Measurements from ENCODE around the gene EVI5.

Gene EVI5

DNA sequence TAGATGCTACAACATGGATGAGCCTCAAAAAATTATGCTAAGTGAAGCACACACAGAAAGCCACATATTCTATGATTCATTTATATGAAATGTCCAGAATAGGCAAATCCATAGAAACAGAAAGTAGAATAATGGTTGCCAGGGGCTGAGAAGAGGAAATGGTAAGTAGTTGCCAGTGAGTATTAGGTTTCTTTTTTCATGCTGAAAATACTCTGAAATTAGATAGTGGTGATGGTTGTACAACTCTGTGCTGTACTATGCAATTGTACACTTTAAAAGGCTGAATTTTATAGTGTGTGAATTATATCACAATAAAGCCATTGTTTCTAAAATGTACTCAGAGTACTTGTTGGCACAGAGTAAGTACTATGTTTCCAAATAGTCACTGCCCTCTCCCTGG, 282.7 kb downstream of the EVI5 start:
- Histone ChIP-seq H3K9ac (ENCODE audit: low read depth, low read length) (no peak overlapping the region), H3K4me1 (ENCODE audit: insufficient read depth, low read length) (no peaks in the 10 kb centered on the region)

DNA sequence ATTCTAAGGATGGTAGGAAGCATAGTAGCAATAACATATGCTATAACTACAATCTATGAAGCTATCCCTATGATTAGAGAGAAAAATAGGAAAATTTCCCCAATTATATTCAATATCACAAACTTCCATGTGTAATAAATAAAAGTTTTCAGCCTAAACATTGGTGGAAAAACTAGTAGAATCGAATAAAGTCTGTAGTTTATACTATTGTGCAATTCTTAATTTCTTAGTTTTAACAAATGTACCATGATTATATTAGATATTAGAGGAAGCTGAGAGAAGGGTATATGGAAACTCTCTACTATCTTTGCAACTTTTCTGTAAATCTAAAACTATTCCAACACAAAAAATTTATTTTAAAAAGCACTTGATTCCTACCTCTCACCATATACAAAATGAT, 284.4 kb downstream of the EVI5 start:
- Histone ChIP-seq H3K36me3 (ENCODE audit: insufficient read depth, low read length) (no peaks in the 10 kb centered on the region), H3K9me3 (ENCODE audit: control insufficient read depth, insufficient read depth, low read length) (no peaks in the 10 kb centered on the region)

More for the DNA sequence above, 282.7 kb downstream of the EVI5 start:
- H3K36me3 ChIP-seq (ENCODE audit: insufficient read depth, low read length), result no peaks in the 10 kb centered on the region
- H3K9me3 ChIP-seq (ENCODE audit: control insufficient read depth, insufficient read depth, low read length), result no peaks in the 10 kb centered on the region

DNA sequence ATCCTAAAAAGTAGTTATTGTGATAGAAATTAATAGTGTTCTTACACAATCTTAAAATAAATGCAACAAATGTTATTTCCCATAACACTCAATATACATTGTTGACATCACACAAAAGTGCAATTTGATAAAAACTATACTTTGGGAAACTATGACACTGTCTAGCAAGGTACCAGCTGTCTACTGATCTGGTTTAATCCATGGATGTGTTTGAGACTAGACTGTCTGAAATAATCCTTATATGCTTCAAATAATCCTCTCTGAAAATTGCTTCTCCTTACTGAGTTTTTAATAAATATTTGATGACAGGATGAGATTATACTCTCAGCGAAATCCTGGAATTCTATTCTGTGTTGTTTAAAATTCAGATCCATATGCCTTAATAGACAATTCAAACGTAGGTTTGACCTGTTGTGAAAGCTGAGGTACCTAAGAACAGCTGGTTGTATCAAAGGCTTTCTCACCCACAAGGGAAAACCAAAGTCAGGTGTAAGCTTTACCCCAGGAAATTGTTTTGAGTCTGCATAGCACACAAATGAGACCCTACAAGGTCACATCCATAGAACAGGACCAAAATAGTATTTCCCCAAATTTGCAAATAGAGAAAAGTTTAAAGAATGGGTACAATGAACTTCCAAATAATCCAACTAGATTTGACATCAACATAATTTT, 289.4 kb downstream of the EVI5 start:
- no peaks in the 10 kb centered on the region for H3K9me3 ChIP-seq (ENCODE audit: control insufficient read depth, insufficient read depth, low read length)

More for the DNA sequence above, 284.4 kb downstream of the EVI5 start:
- Histone ChIP-seq H3K4me1 (ENCODE audit: insufficient read depth, low read length) (no peaks in the 10 kb centered on the region), H3K9ac (ENCODE audit: low read depth, low read length) (no peak overlapping the region)

DNA sequence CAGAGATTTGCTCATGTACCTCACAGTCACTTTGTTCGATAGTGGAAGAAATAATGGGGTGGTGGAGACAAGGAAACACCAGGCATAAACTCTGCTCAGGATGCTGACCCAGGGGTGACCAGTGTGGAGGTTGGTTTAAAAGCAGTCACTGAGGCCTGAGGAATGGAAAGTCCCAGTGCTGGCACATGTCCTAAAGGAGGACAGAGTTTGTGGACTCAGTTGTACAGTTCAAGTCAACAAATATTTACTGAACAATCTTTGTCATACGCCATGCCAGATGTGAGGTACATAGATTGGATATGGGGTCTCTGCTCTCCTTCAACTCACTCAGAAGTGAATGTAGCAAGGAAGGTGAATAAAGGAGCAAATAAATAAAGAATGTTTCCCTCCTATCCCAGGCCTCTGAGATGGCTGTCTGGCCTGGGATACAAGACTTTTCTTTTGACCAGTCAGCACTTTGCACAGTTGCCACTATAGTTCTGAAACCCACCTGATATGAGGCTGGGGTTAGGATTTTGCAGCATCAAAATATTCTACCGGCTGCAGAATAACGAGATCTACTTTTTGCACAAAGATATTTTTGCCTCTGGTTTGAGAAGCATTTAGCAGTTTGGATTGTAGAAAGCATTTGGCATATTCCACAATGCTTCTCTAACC, 290.3 kb downstream of the EVI5 start:
- no peaks in the 10 kb centered on the region for H3K36me3 ChIP-seq (ENCODE audit: insufficient read depth, low read length)

More for the DNA sequence above, 289.4 kb downstream of the EVI5 start:
- Histone ChIP-seq H3K9ac (ENCODE audit: low read depth, low read length) (no peak overlapping the region), H3K36me3 (ENCODE audit: insufficient read depth, low read length) (no peaks in the 10 kb centered on the region), H3K4me1 (ENCODE audit: insufficient read depth, low read length) (no peaks in the 10 kb centered on the region)

DNA sequence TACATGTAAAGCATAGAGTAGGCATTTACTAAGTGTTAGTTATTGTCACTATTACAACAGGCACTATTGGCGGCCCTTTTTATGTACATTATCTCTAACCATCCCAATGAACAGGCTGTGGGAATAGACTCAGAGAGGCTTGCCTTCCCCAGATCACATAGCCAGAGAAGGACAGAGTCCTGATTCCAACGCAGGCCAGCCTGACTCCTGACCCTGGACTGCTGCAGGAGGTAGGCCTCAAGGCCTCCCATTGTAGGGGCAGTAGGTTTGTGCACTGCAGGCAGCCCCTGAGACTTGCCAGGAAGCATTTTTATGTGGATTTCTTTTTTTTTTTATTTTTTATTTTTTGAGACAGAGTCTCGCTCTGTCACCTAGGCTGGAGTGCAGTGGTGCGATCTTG, 291.8 kb downstream of the EVI5 start:
- Histone ChIP-seq H3K36me3 (ENCODE audit: insufficient read depth, low read length) (no peaks in the 10 kb centered on the region), H3K9ac (ENCODE audit: low read depth, low read length) (no peak overlapping the region), H3K9me3 (ENCODE audit: control insufficient read depth, insufficient read depth, low read length) (no peaks in the 10 kb centered on the region), H3K4me1 (ENCODE audit: insufficient read depth, low read length) (no peaks in the 10 kb centered on the region)

More for the DNA sequence above, 290.3 kb downstream of the EVI5 start:
- Histone ChIP-seq H3K9ac (ENCODE audit: low read depth, low read length) (no peak overlapping the region), H3K4me1 (ENCODE audit: insufficient read depth, low read length) (no peaks in the 10 kb centered on the region), H3K9me3 (ENCODE audit: control insufficient read depth, insufficient read depth, low read length) (no peaks in the 10 kb centered on the region)

DNA sequence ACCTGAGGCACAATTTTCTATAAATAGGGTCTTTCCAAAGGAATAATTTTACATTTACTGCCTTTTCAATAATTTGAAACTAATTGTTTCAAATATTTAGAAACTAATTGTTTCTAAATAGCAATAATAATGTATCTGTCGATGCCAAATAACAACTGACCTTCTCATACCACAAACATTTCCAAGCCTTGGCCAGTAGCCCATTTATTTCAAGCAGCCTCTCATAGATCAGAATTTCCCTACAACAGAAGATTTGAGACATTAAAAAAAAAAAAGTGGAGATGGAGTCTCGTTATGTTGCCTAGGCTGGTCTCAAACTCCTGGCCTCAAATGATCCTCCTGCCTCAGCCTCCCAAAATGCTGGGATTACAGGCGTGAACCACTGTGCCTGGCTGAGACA, 296.1 kb downstream of the EVI5 start:
- no peaks in the 10 kb centered on the region for H3K9me3 ChIP-seq (ENCODE audit: control insufficient read depth, insufficient read depth, low read length)
- H3K9ac ChIP-seq (ENCODE audit: low read depth, low read length), result no peak overlapping the region
- H3K36me3 ChIP-seq (ENCODE audit: insufficient read depth, low read length), result no peaks in the 10 kb centered on the region
- H3K4me1 ChIP-seq (ENCODE audit: insufficient read depth, low read length), result no peaks in the 10 kb centered on the region

DNA sequence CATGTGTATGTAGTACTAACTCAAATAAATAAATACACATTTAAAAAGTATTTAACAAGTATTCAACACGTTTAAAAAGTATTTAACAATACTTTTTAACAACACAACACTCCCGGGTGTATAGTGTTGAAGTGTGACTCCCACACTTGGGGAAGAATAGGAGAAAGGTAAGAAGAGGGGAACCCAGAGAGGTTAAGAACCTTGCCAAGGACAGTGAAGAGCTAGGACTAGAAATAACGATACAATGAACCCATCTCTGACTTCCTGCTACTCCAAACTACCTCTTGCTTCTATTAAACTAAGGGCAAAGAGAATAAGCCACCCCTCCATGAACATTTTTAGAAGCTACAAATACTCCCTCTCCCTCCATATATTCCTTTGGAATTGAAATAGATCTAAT, 296.5 kb downstream of the EVI5 start:
- no peak overlapping the region for H3K9ac ChIP-seq (ENCODE audit: low read depth, low read length)
- no peaks in the 10 kb centered on the region for H3K36me3 ChIP-seq (ENCODE audit: insufficient read depth, low read length)
- no peaks in the 10 kb centered on the region for H3K4me1 ChIP-seq (ENCODE audit: insufficient read depth, low read length)
- no peaks in the 10 kb centered on the region for H3K9me3 ChIP-seq (ENCODE audit: control insufficient read depth, insufficient read depth, low read length)

DNA sequence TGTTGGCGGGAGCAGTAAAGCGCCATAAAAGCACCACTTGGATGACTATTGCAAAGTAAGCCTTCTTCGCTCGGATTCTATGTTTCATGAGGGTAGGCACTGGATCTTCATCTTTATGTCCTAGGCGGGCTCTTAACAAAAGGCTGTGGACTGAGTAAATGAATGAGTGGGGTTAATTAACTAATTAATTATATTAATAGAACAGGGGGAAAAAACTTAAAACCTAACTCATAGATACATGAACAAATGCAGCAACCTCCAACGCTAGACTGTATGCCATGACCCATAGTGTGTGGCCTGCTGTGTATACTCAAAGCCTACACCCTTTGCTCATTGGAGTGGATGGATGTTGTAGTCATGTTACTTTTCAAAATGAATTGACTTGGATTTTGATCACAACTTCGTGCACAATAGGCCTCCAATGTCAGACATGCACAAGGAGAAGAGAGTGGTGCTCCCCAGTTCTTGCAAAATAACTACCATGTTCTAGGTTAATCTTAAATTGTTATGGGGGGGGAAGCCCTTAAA, 297.8 kb downstream of the EVI5 start:
- Histone ChIP-seq H3K36me3 (ENCODE audit: insufficient read depth, low read length) (no peaks in the 10 kb centered on the region), H3K9ac (ENCODE audit: low read depth, low read length) (peak overlapping the region; percentile 61; the same call in 1 of the 2 replicates), H3K9me3 (ENCODE audit: control insufficient read depth, insufficient read depth, low read length) (no peaks in the 10 kb centered on the region), H3K4me1 (ENCODE audit: insufficient read depth, low read length) (no peaks in the 10 kb centered on the region)

DNA sequence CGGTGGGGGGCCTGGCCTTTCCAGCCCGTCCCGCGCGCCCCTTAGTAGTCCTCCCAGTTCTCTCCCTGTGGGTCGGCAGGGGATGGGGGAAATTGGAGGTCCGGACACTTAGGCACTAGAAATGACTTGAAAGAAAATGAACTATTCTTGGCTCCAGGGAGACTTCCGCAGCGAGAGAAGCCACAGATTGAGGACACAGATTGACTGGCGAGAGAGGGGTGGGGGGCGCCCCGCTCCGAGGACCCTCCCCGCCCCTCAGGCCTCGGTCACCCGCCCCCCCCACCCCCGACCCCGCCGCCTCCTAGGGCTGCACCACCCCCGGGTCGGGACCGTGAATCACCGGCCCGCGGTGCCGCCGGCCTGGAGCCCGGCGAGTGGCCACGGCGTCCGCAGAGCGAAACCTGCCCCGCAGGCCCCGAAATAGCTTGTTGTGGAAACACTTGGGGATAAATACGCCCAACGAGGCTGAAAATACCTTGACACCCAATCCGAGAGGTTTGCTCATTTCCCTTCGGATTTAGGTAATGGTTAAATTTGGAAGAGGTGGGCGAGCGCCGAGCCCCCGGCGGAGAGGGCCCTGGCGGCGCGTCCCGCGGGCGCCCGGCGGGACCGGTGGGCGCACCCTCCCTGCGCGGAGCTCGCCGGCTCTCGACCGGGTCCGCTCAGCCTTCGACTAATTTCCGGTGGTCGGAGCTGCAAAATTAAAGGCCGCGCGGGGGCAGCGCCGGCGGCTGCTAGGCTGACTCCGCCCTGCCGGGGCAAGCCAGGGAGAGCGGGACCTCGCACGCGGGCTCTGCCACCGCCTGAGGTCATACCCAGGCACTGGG, 298.4 kb downstream of the EVI5 start, which contains the start of gene GFI1:
TSS of gene GFI1 (minus strand) at position 675 of the 827 bp plus-strand sequence. CDS start 3,438 bp downstream, outside the sequence.
- H3K36me3 ChIP-seq (ENCODE audit: insufficient read depth, low read length), result no peaks in the 10 kb centered on the region
- H3K4me1 ChIP-seq (ENCODE audit: insufficient read depth, low read length), result no peaks in the 10 kb centered on the region
- no peaks in the 10 kb centered on the region for H3K9me3 ChIP-seq (ENCODE audit: control insufficient read depth, insufficient read depth, low read length)
- H3K9ac ChIP-seq (ENCODE audit: low read depth, low read length), result peak within 1 kb of the TSS; percentile 63; the same call in 1 of the 2 replicates

DNA sequence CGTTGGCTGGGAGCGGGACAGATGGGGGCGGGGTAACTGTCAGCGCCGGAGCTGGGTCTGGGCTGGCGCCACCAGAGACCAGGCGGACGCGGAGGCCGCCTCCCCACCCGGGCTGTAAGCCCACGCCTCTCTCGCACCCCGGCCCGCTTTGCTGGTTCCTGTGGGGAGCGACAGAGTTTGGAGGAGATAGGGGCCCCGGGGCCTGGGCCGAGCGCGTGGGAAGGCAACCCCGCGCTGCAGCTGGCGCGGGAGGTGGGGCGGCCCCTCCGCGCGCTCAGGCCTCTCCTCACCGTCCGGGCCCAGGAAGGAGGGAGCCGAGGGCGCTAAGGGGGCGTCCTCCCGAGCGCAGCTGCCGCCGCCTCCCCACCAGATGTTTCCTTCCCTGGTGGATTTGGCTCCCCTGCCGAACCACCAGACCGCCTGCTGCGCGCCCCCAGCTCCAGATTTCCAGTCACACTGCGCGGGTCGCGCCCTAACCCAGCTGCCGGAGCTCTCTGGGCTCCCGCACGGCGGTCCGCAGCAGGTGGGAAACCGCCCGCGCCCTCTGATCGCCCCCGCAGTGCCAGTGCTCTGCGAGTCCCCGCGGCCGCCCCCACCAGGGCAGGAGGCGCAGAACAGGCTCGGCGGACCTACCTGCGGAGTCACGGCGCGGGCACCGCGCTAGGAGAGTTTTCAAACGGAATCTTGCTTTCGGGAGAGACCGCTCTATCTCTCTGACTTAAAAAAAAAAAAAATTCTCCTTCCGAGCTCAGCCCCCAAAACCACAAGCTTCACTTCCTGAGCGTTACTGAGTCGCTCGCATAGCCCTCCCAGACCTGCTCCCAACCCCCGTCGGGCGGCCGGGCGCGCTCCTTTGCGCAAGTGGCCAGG, 299.3 kb downstream of the EVI5 start:
- Histone ChIP-seq H3K9me3 (ENCODE audit: control insufficient read depth, insufficient read depth, low read length) (no peaks in the 10 kb centered on the region), H3K4me1 (ENCODE audit: insufficient read depth, low read length) (no peaks in the 10 kb centered on the region), H3K36me3 (ENCODE audit: insufficient read depth, low read length) (no peaks in the 10 kb centered on the region), H3K9ac (ENCODE audit: low read depth, low read length) (peak overlapping the region; percentile 63; the same call in 1 of the 2 replicates)

DNA sequence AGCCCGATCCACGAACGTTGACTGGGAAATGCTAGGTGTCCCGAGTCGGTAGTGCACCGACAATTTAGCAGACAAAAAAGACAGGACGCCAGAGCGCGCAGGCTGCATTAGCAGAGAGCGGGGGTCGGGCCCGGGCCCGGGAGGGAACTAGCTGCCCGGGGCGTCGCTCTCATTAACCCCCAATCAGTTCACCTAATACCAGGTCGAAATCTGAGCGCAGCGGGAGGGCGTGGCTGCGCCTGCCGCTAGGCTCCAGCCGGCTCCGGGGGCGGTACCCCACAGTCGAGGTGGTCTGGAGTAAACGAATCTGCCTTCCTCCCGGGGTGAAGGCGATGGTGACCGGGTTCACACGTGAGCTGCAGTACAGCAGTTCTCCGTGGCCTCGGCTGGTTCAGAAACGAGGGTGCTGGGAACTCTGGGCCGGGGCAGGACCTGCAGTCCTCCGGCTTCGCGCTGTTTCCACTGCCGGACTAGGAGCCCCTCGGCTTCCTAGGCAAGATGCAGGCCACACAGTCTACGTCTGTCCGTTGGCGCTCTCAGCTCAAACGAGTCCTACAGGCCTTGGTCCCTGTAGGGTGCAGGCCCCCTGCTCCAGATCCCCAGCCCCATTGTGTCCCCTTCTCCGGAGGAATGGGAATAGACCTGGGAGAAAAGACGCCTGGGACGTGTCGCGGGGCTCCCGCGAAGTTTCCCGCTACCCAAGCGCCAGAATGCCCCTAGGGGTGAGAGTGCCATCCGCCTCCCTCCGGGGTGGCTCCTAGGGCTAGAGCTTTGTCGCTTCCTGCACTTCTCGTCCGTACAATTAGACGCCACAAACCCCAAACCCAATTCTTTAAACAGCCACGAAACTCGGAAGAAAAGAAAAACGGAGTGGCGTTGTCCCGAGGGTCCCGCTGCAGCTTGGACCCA, 300.2 kb downstream of the EVI5 start:
- no peaks in the 10 kb centered on the region for H3K36me3 ChIP-seq (ENCODE audit: insufficient read depth, low read length)
- H3K9me3 ChIP-seq (ENCODE audit: control insufficient read depth, insufficient read depth, low read length), result no peaks in the 10 kb centered on the region
- H3K4me1 ChIP-seq (ENCODE audit: insufficient read depth, low read length), result no peaks in the 10 kb centered on the region
- peak overlapping the region; percentile 63; the same call in 1 of the 2 replicates for H3K9ac ChIP-seq (ENCODE audit: low read depth, low read length)

DNA sequence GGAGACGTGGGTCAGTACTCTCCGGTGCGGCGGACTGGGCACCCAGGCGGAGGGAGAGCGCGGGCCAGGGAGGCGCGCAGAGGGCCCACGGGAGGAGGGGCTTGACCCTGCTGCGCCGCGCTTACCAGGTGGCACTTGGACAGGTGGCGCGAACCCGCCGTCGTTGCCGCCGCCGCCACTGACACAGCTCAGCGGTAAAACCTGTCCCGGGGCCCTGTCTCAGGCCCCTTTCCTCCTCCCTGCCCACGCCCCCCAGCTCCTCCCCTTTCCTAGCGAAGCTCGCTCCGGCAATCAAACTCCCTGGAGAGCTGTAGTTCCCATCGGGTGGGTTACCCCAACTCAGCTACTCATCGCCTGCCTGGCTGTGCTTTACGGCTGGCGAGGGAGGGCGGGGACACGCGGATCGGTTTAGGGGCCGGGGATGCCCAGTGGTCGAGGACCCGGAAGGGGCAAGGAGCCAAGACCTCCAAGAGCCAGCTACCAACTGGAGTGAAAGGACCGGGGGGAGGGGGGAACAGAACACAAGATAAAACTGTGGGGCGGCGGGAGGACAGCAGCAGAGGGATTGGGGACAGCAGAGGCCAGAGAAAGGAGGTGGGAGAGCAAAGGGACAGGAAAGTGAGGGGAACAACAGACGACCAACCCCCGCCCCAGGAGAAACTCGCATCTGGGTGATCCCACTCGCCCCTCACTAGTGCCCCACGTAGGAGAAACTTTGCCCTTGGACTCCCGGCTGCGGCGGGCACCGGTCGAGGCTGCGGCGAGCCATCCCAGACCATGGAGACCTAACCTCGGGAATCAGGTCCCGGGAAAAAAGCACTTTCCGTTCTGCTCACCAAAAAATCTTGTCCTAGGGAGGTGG, 301.1 kb downstream of the EVI5 start:
- H3K9me3 ChIP-seq (ENCODE audit: control insufficient read depth, insufficient read depth, low read length), result no peaks in the 10 kb centered on the region
- no peaks in the 10 kb centered on the region for H3K4me1 ChIP-seq (ENCODE audit: insufficient read depth, low read length)
- H3K9ac ChIP-seq (ENCODE audit: low read depth, low read length), result peak overlapping the region; percentile 63; the same call in 1 of the 2 replicates
- no peaks in the 10 kb centered on the region for H3K36me3 ChIP-seq (ENCODE audit: insufficient read depth, low read length)
